WI38 (cell line): ENCODE measurements around the gene PRKAR1B.

Experiments
- H3K4me3 ChIP-seq: 2 replicates; pipeline ENCODE4 v1.5.1; 2011; ENCODE audit warnings: low read depth, mild to moderate bottlenecking, control low read depth, low read length
- CTCF ChIP-seq: IDR thresholded peaks from 2 replicates; pipeline ENCODE4 v1.5.1; 2012; ENCODE audit warnings: low read depth, mild to moderate bottlenecking, control low read depth, low read length

PRKAR1B gene

GRCh38 chr7:765383-765782 lies 38.3 kb upstream of the PRKAR1B start:
- H3K4me3 ChIP-seq = no peak overlapping the region
- TF ChIP-seq CTCF = no peak

GRCh38 chr7:763762-764161 lies 36.7 kb upstream of the PRKAR1B start:
- TF ChIP-seq CTCF = no peak
- no peak overlapping the region for H3K4me3 ChIP-seq

- H3K4me3 ChIP-seq = no peak overlapping the region
- no peak for TF ChIP-seq CTCF
Observed at GRCh38 chr7:762885-763284, 35.8 kb upstream of the PRKAR1B start.

- TF ChIP-seq CTCF = no peak
- no peak overlapping the region for H3K4me3 ChIP-seq
Observed at GRCh38 chr7:761631-762030, 34.5 kb upstream of the PRKAR1B start.

DNA sequence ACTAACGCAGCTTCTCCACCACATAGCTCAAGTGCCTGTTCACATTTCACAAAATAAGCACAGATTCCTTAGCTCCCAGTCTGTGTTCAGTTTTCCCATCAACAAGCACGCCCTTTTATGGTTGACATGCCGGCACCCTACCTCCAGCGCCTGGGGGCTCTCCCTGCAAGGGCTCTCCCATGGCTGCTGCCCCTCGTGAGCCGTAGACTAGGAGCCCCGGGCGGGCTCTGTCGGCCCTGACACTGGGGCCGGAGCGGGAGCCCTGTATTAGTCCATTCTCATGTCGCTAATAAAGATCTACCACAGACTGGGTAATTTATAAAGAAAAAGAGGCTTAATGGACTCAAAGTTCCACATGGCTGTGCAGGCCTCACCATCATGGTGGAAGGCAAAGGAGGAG lies 34.0 kb upstream of the PRKAR1B start:
- TF ChIP-seq CTCF = no peak

GRCh38 chr7:760006-760405 lies 32.9 kb upstream of the PRKAR1B start:
- no peak for TF ChIP-seq CTCF
- H3K4me3 ChIP-seq = no peak overlapping the region

More for the DNA sequence above, 34.0 kb upstream of the PRKAR1B start:
- H3K4me3 ChIP-seq = no peak overlapping the region

DNA sequence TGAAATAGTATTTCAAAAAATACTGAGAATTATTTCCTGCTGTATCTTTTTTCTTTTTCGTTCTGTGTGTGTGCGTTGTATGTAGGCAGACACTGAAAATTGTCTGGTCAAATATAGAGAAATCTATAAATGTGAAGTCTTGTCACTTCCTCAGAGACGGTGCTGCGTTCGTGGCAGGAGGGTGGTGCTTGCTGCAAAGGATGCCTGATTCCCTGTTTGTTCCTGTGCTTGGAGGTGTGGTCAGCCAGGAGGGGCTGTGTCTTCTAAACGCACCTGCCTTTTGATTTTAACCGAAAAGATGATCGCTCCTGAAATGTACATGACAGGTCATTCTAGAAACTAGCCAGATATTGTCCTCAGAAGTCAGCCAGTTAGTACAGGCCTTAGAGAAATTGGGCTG lies 32.5 kb upstream of the PRKAR1B start:
- no peak overlapping the region for H3K4me3 ChIP-seq
- no peak for TF ChIP-seq CTCF
